ENCODE measurements around the gene LAMC2.

DNA sequence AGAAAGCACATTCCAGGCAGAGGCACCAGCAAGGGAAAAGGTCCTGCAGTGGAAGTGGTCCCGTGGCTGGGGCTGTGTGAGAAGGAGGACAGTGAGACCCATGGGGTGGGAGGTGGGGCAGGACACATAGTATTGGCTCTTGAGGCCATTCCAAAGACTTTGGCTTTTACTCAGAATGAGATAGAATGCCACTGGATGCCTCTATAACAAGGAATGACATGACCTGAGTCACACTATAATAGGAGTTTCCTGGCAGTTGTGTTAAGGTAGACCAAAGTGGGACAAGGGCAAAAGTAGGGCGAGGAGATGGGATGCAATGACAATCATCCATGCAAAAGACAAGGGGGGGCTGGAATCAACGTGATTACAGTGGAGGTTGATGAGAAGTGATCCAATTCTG is 24.7 kb upstream of the LAMC2 start:
- TF ChIP-seq CTCF (conservative IDR thresholded peaks at IDR 0.05 in 1 of 2, IDR thresholded peaks at IDR 0.05 in 1 of 2; ENCODE audit: low read depth in 1 of 2, low read length in 2 of 2) (no peak), EZH2 (IDR thresholded peaks at IDR 0.05; ENCODE audit: low read length, missing control alignments) (no peak)
